ENCODE results near the gene INCENP.
"Not testable (repeated sequence)": the region's sequence is repeated elsewhere in the genome, so short reads cannot be mapped to it uniquely, and the experiment has no call there.

INCENP gene

DNA sequence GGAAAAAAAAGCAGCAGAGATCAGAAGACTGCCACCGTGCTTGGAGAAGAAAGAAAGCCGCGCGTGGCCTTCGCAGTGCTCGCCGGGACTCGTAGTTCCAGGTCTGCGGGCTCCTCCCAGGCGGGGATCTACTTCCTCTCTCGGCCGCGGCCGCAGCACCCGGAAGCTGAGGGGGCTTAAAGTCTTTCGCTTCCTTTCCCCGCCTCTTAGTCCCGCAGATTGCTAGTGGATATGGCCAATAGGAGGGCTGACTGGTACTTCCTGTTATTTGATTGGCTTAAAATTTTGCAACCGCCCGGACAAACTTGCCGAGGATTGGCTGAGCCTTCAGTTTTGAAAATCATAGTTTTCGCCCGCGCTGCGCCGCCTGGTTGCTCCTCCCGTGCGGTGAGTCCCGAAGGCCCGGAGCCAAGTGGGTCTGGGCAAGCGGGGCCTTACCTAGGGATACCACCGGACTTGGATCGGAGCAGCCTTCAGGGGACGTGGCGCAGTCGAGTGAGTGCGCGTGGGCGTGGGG lies at the start of gene INCENP:
TSS of gene INCENP (plus strand) at position 343 of the 517 bp plus-strand sequence. CDS start 4,151 bp downstream, outside the sequence.
- peak; percentile 98 for DNase-seq

DNA sequence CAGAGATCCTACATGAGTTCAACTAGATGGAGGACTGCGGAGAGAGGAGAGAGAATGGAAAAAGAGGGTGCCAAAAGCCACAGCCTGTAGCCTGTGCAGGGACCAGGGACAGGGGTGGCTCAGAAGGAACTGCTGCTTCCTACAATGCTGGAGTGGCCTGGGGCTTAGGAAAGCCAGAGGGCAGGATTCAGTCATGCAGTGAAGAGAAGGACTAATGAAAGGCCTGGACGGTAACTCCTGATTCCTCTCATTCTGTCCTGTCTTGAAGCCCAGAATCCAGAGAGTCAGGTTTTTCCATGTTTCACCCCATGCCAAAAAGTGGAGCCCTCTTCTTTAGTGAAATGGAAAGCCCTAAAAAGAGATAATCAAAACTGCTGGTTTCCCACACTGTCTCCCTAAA lies 48.4 kb upstream of the INCENP start:
- no peak for DNase-seq

DNA sequence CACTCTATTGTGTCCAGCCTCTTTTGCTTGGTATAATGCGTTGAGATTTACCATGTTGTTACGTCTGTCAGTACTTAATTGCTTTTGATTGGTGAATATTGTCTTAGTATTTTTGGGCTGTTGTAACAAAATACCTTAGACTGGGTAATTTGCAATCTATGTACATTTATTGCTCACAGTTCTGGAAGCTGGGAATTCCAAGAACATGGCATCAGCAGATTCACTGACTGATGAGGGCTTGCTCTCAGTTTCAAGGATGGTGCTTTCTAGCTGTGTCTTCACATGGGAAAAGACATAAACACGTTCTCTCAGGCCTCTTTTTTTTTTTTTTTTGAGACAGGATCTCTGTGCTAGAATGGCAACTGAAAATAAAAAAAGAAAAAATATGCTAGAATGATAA lies 46.7 kb upstream of the INCENP start:
- DNase-seq = no peak

DNA sequence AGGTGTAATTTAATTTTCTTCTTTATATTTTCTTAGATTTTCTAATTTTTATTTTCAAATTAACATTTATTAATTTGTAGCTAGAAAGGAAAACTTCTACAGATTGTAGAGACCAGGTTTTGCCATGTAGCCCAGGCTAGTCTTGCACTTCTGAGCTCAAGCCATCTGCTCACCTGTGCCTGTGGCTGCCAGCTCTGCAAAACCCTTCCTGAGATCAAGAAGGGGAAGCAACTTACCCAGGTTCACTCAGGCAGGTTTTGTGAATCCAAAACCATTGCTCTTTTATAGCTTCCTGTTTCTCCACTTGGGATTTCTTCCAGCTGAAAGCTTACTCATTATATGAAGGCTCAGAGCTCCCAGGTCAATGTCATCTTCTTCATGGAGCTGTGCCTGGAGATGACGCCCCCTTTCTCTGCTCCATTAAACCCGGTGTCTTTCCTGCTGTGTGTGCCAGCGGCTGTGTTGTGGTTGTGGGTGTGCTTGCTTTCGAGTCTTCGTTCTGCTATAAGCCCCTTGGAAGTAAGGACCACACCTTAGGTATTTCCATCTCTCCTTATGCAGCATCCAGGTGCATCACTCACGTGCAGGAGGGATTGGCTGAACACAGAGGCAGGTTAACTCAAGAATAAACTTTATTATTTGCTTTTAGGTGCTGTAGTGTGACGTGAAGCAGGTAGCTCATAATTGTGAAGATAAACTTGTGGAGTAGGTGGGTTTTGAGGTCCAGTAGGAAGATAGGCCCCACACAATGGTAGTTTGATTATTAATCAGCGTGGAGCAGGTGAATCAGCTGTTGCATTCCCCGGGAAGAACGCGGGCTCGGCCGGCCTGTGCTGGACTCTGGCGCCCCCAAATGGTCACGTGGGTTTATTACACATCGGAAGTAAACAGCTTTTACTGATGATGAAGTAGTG lies 42.2 kb upstream of the INCENP start:
- no peak for DNase-seq

- DNase-seq = no peak
Observed at GRCh38 chr11:62082292-62082657, 41.5 kb upstream of the INCENP start.

DNA sequence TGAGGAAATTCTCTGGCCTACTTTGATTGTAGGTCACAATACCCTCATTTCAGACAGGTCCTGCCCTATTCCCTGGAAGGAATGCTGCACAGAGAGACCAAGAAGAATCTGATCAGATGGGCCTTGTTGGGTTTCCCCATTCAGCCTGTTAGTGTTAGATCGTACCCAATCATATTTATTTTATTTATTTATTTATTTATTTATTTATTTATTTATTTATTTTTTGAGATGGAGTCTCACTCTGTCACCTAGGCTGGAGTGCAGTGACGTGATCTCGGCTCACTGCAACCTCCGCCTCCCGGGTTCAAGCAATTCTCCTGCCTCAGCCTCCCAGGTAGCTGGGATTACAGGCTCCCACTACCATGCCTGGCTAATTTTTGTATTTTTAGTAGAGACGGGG lies 39.0 kb upstream of the INCENP start:
- DNase-seq = not testable (repeated sequence)

DNA sequence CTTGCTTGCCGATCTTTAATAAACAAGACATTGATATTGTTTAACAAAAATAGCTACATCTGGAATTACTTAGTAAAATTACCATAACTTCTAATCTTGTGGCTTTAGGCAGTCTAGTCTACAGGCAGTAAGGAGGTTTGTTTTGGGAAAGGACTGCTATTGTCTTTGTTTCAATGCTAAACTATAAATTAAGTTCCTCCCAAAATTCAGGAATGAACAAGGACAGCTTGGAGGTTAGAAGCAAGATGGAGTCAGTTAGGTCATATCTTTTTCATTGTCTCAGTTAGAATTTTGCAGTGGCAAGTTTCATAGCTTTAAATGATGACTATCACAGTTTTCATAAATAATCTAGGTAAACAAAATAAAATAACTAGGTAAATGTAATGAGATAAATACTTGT lies 36.1 kb upstream of the INCENP start:
- no peak for DNase-seq

- DNase-seq = no peak
Observed at GRCh38 chr11:62088331-62088933, 35.4 kb upstream of the INCENP start.

- DNase-seq = no peak
Observed at GRCh38 chr11:62103141-62103540, 20.7 kb upstream of the INCENP start.

DNA sequence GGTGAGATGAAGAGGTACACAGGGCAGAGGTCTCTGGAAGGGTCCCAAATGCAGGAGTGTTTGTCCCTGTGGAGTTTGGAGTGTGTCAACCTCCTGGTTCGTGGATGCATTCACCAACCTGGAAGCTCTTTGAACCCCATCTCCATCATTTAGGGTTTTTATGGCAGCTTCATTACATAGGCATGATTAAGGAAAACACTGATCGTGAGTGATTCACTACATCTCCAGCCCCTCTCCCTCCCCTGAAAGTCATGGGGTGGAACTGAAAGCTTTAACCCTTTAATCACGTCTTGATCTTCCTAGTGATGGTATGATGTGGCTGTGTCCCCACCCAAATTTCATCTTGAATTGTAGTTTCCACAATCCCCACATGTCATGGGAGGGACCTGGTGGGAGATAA lies 19.8 kb upstream of the INCENP start:
- DNase-seq = no peak

- no peak for DNase-seq
Observed at GRCh38 chr11:62104816-62105653, 18.8 kb upstream of the INCENP start.

- no peak for DNase-seq
Observed at GRCh38 chr11:62105667-62106191, 18.1 kb upstream of the INCENP start.

DNA sequence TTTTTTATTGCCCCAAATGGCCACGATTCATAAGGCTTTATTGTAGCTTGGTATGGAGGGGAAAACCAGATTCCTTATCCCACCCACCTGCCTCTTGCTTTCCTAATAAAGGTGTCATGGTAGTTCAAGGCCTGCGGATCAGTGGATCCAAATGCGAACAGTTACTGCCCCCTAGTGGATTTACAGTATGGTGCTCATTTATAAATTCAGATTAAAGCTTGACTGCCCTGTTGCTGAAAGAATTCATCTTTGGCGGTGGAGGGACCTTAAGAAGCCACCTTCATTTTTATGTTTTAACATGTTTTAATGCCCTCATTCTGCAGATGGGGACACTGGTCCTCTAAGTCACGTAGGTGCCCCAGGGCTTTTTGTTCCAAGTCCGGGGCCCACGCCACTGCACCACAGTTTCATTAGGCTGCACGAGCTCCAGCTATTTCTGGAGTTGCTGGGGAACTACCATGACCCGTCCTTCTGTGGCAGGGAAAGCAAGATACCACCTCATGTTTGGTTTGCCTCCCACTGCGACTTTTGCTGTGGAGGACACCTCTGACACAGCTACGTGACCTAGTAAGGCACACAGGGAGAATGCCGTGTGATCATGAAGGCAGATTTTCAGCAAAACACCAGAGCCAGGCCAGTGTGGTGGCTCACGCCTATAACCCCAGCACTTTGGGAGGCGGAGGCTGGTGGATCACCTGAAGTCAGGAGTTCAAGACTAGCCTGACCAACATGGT lies 15.6 kb upstream of the INCENP start:
- no peak for DNase-seq

DNA sequence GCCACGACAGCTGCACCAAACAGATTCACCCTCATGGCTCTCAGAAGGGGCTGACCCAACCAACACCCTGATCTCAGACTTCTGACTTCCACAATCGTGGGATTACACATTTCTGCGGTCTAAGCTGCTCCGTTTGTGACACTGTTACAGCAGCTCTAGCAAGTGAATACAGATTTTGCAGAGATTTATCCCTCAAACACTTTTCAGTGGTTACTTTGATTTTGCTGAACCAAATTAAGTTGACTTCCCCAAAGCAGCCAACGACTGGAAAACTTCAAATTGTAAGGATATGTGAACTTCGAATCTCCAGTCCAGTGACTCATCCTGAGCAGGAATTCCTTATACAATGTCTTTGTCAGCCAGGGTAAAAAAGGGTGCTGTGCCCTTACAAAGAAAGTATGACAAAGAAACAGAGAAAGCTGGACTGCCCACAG lies 14.8 kb upstream of the INCENP start:
- DNase-seq = no peak

DNA sequence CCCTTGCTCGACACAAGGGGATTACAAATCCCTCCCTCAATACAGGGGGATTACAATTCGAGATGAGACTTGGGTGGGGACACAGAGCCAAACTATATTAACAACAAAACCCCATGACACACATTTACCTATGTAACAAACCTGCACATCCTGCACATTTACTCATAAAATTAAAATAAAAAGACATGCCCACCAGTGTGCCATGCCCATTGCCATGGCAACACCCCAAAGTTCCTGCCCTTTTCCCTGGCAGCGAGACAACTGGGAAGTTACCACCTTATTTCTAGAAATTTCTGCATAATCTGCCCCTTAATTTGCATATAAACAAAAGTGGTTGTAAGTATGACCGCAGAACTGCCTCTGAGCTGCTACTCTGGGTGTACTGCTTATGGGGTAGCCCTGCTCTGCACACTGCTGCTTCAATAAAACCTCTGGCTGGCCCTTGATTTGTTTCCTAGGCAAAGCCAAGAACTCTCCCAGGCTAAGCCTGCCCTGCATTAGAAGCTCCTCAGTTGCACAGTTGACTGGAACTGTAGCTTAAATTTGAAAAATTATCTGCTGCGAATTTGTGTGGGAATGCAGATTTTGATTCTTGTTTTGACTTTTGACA lies 8.6 kb upstream of the INCENP start:
- no peak for DNase-seq

- no peak for DNase-seq
Observed at GRCh38 chr11:62116451-62116850, 7.4 kb upstream of the INCENP start.

DNA sequence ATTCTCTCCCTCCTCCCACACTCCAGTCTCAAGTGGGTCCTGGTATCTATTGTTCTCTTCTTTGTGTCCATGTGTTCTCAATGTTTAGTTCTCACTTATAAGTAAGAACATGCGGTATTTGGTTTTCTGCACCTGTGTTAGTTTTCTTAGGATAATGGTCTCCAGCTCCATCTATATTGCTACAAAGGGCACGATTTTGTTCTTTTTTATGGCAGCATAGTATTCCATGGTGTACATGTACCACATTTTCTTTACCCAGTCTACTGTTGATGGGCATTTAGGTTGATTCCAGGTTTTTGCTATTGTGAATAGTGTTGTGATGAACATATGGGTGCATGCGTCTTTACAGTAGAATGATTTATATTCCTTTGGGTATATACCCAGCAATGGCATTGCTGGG lies 4.2 kb upstream of the INCENP start:
- no peak for DNase-seq

GRCh38 chr11:62120001-62120400 lies 3.8 kb upstream of the INCENP start:
- no peak for DNase-seq

DNA sequence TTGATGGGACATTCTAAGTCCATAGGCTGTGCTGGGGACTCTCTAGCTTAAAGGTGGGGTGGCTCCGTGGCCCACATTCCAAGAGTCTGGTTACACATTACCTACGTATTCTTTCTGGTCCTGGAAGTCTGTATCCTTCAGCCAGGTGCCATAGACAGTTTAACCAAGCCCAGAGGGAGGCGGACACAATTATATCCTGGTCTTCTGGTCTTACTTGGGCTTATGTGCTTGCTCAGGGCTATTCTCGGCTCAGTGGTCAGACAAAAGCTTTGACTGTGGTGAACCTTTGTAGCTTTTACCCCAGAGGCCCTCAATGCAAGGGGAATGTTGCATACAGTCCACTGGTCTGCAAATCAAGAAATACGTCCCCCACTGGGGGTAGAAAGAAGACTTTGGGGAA lies 3.4 kb upstream of the INCENP start:
- DNase-seq = no peak

- no peak for DNase-seq
Observed at GRCh38 chr11:62122076-62122475, 1.7 kb upstream of the INCENP start.

DNA sequence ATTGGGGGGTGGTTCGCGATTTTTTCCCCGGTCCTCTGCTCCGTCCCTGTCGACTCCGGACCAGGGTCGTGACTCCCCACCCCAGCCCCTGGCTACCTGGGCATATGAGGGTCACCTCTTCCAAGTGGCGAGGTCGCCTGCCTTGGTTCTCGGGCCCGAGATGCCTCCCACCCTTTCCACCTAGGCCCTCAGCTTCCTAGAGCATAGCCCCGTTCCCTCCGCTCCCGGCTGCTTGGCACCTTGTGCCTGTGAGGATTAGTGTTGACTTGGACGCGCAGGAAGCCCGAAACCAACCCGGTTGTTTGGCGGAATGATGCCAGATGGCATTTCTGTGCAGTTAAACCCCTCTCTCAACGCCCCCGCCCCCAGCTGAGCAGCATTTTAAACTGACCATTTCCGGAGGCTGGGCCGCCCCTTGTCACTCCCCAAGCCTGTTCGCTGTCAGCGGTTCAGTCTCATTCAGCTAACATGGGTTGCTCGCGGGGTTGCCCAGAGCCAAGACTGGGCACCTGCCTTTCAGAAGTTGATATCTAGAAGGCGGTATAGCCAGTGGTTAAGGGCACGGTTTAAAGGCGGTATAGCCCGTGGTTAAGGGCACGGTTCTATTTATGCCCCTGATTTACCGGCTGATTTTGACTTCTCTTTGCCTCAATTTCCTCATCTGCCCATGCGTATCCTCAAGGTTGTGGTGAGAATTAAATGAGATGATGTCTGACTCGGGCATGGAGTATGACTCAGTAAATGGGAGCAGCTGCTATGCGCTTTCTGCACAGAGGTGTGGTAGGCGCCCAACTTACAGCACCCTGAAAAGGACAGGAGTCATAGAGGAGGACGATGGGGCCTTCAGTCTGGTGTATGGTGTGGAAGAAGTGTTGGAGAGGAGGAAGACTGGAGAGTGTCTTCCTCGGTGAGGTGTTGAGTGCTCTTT lies 639 bp downstream of the INCENP start:
- no peak for DNase-seq
